Activated T-cell treated with anti-CD3 and anti-CD28 coated beads, Interleukin-2, amount 50 U/mL, for 72 hours (primary cell): ENCODE results near the gene GPSM3. TPM values are rescaled to one million over a fixed set of nuclear protein-coding genes. Genes with fewer than 3 reads are reported as not detected.

Experiments used
- ATAC-seq, 2 donors: fragments of 150-1000 bp; cut with Tn5 transposase; replicated peaks in 1 of 2; 2 replicates each; pipeline ENCODE4 v1.10.0; 2021; ENCODE audit warnings: moderate library complexity in 2 of 2, mild to moderate bottlenecking in 1 of 2
- DNase-seq, 2 donors: peaks; one replicate each; pipeline ENCODE4 v3.0.0; 2021 to 2022; ENCODE audit warnings: mixed read lengths in 1 of 2
- H3K27ac Mint-ChIP-seq: one replicate; pipeline ENCODE4 v1.8.0; 2022; ENCODE audit warnings: mild to moderate bottlenecking, moderate library complexity, mixed read lengths
- H3K27me3 Mint-ChIP-seq: one replicate; pipeline ENCODE4 v1.8.0; 2022; ENCODE audit warnings: low read depth, mixed read lengths
- H3K36me3 Mint-ChIP-seq, 2 donors: one replicate each; pipeline ENCODE4 v1.8.0; 2022; ENCODE audit warnings: mixed read lengths in 2 of 2, mild to moderate bottlenecking in 1 of 2; ENCODE audit not compliant: insufficient read depth in 2 of 2
- H3K4me1 Mint-ChIP-seq: one replicate; pipeline ENCODE4 v1.8.0; 2022; ENCODE audit warnings: low read depth, mixed read lengths
- H3K4me3 Mint-ChIP-seq, 2 donors: one replicate each; pipeline ENCODE4 v1.8.0; 2022; ENCODE audit warnings: mild to moderate bottlenecking in 2 of 2, mixed read lengths in 2 of 2, moderate library complexity in 2 of 2
- H3K9me3 Mint-ChIP-seq, 2 donors: one replicate each; pipeline ENCODE4 v1.8.0; 2022; ENCODE audit warnings: mixed read lengths in 2 of 2
- total RNA-seq, 2 donors: library from RNA; stranded (reverse); gene quantifications; one replicate each; pipeline ENCODE4 v1.2.3, GENCODE V29; 2022

The GPSM3 gene
- total RNA-seq, 2 donors from 2014 or later = 192 to 213 TPM

DNA sequence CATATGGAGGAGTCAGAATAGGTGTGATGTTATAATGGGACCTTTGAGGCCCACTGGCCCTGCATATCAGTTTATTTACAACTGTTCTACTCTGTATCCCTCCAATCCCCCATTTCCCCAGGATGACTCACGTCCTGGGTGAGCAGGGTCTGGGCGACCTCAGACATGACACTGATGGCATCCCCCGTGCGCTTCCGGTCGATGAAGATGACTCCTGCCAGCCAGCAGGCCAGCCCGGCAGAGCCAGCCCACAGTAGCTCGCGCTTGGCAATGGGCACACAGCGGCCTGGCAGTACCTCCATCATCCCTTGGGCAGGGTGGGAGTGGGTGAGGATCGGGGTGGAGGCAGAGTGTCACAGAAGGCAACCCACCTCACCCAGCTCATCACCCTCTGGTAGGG lies 22.1 kb downstream of the GPSM3 start:
- no peak overlapping the region for H3K27ac Mint-ChIP-seq
- no peak for ATAC-seq
- peaks cover 35% of the 10 kb centered on the region for H3K4me1 Mint-ChIP-seq
- peaks cover 0 to 1% of the 10 kb centered on the region in 2 donors for H3K36me3 Mint-ChIP-seq
- H3K9me3 Mint-ChIP-seq = no peaks in the 10 kb centered on the region
- no peak overlapping the region for H3K4me3 Mint-ChIP-seq
- no peaks in the 10 kb centered on the region for H3K27me3 Mint-ChIP-seq
- no peak for DNase-seq

DNA sequence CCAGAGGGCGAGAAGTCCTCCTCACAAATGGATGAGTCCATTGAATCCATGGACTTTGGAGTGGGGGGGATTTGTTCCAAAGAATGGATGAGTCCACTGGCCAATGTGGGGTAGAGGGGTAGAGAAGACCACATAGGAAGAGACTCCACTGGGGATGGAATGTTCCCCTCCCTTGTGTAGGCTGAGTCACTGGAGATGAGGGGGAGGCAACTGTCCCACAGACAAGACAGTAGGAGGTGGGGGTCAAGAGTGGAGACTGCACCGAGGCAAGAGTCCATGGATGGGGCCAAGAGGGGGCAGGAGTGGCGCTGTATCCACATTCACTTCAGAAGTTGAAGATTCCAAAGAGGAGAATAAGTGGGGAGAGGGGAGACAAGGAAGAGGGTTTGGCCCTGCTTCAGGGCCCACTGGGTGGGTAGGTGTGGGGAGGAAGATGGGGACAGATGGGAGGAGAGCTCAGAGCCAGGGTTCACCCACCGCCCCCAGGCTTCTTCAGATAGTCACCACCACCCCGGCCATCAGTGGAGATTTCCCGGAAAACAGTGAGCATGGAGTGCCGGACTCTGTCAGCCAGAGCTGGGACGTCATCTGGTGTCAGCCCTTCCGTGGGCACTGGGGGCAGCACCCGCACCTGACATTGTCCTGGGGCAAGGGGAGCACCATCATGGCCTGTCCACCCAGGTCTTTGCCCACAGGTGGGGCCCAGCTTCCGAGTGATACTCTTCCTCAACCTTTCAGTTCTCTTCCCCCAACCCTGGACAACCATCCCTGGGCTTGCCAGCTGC lies 23.4 kb downstream of the GPSM3 start:
- Mint-ChIP-seq H3K9me3 (no peaks in the 10 kb centered on the region), H3K4me3 (no peak overlapping the region), H3K27me3 (no peaks in the 10 kb centered on the region), H3K4me1 (peaks cover 22% of the 10 kb centered on the region), H3K27ac (no peak overlapping the region), H3K36me3 (peaks cover 0 to 2% of the 10 kb centered on the region in 2 donors)
- DNase-seq = no peak
- no peak for ATAC-seq

DNA sequence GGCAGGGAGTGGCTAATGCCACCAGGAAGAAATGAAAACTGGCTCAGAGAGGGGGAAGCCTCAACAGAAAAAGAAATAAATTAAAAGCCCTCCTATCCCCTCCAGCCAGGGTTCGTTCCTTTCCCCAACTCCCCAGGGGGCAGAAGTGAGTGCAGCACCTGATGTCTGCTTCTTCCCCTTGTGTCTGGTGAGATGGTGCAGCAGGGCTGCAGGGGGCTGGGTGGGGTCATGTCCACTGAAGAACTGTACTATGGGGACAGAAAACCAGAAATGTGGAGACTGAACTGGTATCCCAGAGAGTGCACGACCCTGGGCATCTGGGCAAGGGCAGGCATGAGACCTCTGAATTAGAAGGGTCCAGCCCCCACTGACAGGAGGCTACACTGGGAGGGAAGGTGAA lies 24.1 kb downstream of the GPSM3 start:
- Mint-ChIP-seq H3K27ac (no peak overlapping the region), H3K4me3 (no peak overlapping the region), H3K9me3 (no peaks in the 10 kb centered on the region), H3K4me1 (peaks cover 15% of the 10 kb centered on the region), H3K27me3 (no peaks in the 10 kb centered on the region), H3K36me3 (peaks cover under 1 to 2% of the 10 kb centered on the region in 2 donors)
- no peak for ATAC-seq
- DNase-seq = no peak

- Mint-ChIP-seq H3K9me3 (no peaks in the 10 kb centered on the region), H3K4me3 (no peak overlapping the region), H3K36me3 (peaks cover 2 to 3% of the 10 kb centered on the region in 2 donors), H3K27me3 (no peaks in the 10 kb centered on the region), H3K4me1 (peaks cover 10% of the 10 kb centered on the region), H3K27ac (no peak overlapping the region)
- DNase-seq = no peak
- ATAC-seq = no peak
Observed at GRCh38 chr6:32167761-32168262, 24.6 kb downstream of the GPSM3 start.

DNA sequence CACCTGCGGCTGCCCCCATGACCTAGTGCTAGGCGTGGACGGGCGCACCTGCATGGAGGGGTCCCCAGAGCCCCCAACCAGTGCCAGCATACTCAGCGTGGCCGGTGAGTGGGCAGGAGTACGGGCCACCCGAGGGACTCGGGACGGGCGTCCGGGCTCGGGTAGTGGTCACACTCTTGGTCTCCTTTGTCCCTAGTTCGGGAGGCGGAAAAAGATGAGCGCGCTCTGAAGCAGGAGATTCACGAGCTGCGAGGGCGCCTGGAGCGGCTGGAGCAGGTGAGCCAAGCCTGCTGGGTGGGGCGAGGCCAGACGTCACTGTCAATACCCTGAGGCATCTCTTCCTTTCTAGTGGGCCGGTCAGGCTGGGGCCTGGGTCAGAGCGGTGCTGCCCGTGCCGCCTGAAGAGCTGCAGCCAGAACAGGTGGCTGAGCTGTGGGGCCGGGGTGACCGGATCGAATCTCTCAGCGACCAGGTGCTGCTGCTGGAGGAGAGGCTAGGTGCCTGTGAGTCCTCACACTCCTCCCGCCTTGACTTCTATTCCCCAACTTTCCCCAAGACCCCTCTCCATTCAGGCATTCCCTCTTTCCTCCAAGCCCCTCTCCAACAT lies 25.2 kb downstream of the GPSM3 start:
- Mint-ChIP-seq H3K4me3 (no peak overlapping the region), H3K27ac (no peak overlapping the region), H3K27me3 (no peaks in the 10 kb centered on the region), H3K9me3 (no peaks in the 10 kb centered on the region), H3K4me1 (peaks cover 8% of the 10 kb centered on the region), H3K36me3 (peaks cover 2 to 7% of the 10 kb centered on the region in 2 donors)
- ATAC-seq (no peak), DNase-seq (no peak)

DNA sequence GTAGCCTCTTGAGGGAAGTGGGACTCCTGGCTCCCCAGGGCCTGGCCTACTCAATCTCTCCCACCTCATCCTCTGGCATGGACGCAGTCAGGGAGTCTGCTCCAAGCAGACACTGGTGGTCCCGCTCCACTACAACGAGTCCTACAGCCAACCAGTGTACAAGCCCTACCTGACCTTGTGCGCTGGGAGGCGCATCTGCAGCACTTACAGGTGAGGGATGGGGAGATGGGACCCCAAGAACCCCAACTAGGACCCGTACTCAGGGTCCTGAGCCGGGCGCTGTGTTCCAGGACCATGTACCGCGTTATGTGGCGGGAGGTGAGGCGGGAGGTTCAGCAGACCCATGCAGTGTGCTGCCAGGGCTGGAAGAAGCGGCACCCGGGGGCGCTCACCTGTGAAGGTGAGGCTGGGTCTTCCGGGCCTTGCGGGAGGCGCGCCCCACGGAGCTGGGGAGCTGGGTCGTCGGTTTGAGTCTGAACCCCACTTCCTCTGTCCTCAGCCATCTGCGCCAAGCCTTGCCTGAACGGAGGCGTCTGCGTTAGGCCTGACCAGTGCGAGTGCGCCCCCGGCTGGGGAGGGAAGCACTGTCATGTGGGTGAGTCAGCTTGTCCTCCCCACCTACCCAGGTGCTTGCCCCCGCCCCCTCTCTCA lies 25.9 kb downstream of the GPSM3 start:
- H3K4me3 Mint-ChIP-seq = no peak overlapping the region

GRCh38 chr6:32164295-32164694 lies 28.1 kb downstream of the GPSM3 start, which contains the start of gene EGFL8:
EGFL8 (plus strand) TSS chr6:32164595; CDS start chr6:32166166, 1,571 bp downstream.
- ATAC-seq (no peak), DNase-seq (no peak)
- no peak within 1 kb of the TSS for H3K4me3 Mint-ChIP-seq
- H3K27me3 Mint-ChIP-seq = no peaks in the 10 kb centered on the region
- peaks cover 2 to 8% of the 10 kb centered on the region in 2 donors for H3K36me3 Mint-ChIP-seq
- H3K27ac Mint-ChIP-seq = no peak within 1 kb of the TSS
- peaks cover 4% of the 10 kb centered on the region for H3K4me1 Mint-ChIP-seq
- no peaks in the 10 kb centered on the region for H3K9me3 Mint-ChIP-seq

More for the DNA sequence above, 25.9 kb downstream of the GPSM3 start:
- H3K4me1 Mint-ChIP-seq = peaks cover 8% of the 10 kb centered on the region
- H3K36me3 Mint-ChIP-seq = peaks cover 2 to 8% of the 10 kb centered on the region in 2 donors
- no peaks in the 10 kb centered on the region for H3K27me3 Mint-ChIP-seq
- no peak for DNase-seq
- H3K27ac Mint-ChIP-seq = no peak overlapping the region
- no peaks in the 10 kb centered on the region for H3K9me3 Mint-ChIP-seq
- ATAC-seq = no peak

- Mint-ChIP-seq H3K4me1 (peaks cover 4% of the 10 kb centered on the region), H3K4me3 (no peak overlapping the region), H3K9me3 (no peaks in the 10 kb centered on the region), H3K36me3 (peaks cover 2 to 8% of the 10 kb centered on the region in 2 donors), H3K27me3 (no peaks in the 10 kb centered on the region), H3K27ac (no peak overlapping the region)
- DNase-seq = no peak
- ATAC-seq = no peak
Observed at GRCh38 chr6:32163559-32164258, 28.7 kb downstream of the GPSM3 start.

GRCh38 chr6:32158052-32158451 lies 34.4 kb downstream of the GPSM3 start:
- Mint-ChIP-seq H3K36me3 (peaks cover 5 to 15% of the 10 kb centered on the region in 2 donors), H3K9me3 (no peaks in the 10 kb centered on the region), H3K4me3 (no peak overlapping the region), H3K27me3 (no peaks in the 10 kb centered on the region), H3K4me1 (peaks cover 23% of the 10 kb centered on the region), H3K27ac (no peak overlapping the region)
- DNase-seq (no peak), ATAC-seq (no peak)

- Mint-ChIP-seq H3K36me3 (peaks cover 5 to 11% of the 10 kb centered on the region in 2 donors), H3K4me1 (peaks cover 33% of the 10 kb centered on the region), H3K27ac (no peak overlapping the region), H3K4me3 (no peak overlapping the region), H3K27me3 (no peaks in the 10 kb centered on the region), H3K9me3 (no peaks in the 10 kb centered on the region)
- ATAC-seq = no peak
- no peak for DNase-seq
Observed at GRCh38 chr6:32156891-32157290, 35.6 kb downstream of the GPSM3 start.

GRCh38 chr6:32154514-32155161 lies 37.8 kb downstream of the GPSM3 start:
- Mint-ChIP-seq H3K4me3 (peak overlapping the region; percentile 95 to 99), H3K9me3 (no peaks in the 10 kb centered on the region), H3K27me3 (peaks cover 10% of the 10 kb centered on the region), H3K4me1 (peaks cover 44% of the 10 kb centered on the region), H3K36me3 (peaks cover 5 to 11% of the 10 kb centered on the region in 2 donors), H3K27ac (peak overlapping the region; percentile 26)
- DNase-seq (peak; percentile 74 to 80), ATAC-seq (peak; percentile 85 to 87)
